ENCODE data around the gene TMEM222.

DNA sequence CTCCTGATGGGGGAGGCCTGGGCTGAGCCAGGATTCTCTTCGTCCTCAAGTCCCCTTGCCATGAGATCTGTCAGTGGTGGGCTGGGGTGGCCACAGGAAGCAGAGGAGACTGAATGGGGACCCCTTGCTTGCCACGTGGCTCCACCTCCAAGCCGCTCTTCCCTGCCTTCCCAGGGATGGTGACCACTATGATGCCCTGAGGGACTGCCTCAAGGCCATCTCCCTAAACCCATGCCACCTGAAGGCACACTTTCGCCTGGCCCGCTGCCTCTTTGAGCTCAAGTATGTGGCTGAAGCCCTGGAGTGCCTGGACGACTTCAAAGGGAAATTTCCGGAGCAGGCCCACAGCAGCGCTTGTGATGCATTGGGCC is 20.9 kb upstream of the TMEM222 start:
- no peak for TF ChIP-seq SP1 (IDR thresholded peaks at IDR 0.05)
- TF ChIP-seq FOXK2 (IDR thresholded peaks at IDR 0.05) = no peak
- TF ChIP-seq HDGF (IDR thresholded peaks at IDR 0.05; ENCODE audit: borderline replicate concordance) = no peak
- TF ChIP-seq LEF1 (IDR thresholded peaks at IDR 0.05; ENCODE audit: borderline replicate concordance) = no peak
- TF ChIP-seq SUZ12 (IDR thresholded peaks at IDR 0.05) = no peak
- TF ChIP-seq FOXA1 (IDR thresholded peaks at IDR 0.05) = no peak

Data from HEK293T (cell line).